OCI-LY7 (cell line): ENCODE results near the gene IL17A.
"Not testable (repeated sequence)": the region's sequence is repeated elsewhere in the genome, so short reads cannot be mapped to it uniquely, and the experiment has no call there.

Experiments used
- CTCF ChIP-seq: fragments of 200-600 bp; sonication (generic); conservative IDR thresholded peaks from 2 replicates; pipeline ENCODE4 v1.5.1; 2014; ENCODE audit warnings: mild to moderate bottlenecking, antibody characterized with exemption, low read length, moderate library complexity, mixed read lengths
- EZH2phosphoT487 ChIP-seq: fragments of 200-600 bp; sonication (generic); IDR thresholded peaks from 2 replicates; pipeline ENCODE4 v1.6.1; 2018; ENCODE audit warnings: low read depth, borderline replicate concordance, mild to moderate bottlenecking, mixed run types, antibody characterized with exemption, low read length, moderate library complexity, mixed read lengths

- not testable (repeated sequence) for TF ChIP-seq CTCF, EZH2phosphoT487
Observed at GRCh38 chr6:52168351-52168750, 17.8 kb upstream of the IL17A start.
